ENCODE results near the gene TEC.

TEC gene

DNA sequence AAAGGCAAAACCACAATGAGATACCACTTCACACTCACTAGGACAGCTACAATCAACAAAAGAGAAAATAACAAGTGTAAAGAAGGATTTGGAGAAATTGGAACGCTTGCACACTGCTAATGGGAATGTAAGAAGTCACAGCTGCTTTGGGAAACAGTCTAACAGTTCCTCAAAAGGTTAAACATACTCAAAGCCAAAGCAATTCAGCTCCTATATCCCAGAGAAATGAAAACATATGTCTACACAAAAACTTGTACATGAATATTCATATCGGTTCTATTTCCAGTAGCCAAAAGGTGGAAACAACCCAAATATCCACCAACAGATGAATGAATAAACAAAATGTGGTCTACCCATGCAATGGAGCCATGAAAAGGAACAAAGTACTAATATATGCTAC is 64.0 kb downstream of the TEC start:
- Mint-ChIP-seq H3K27ac (no peak overlapping the region), H3K27me3 (no peaks in the 10 kb centered on the region), H3K4me1 (ENCODE audit: low read depth) (peaks cover 6% of the 10 kb centered on the region), H3K9me3 (no peaks in the 10 kb centered on the region), H3K36me3 (ENCODE audit: low read depth) (no peaks in the 10 kb centered on the region), H3K4me3 (no peak overlapping the region)

DNA sequence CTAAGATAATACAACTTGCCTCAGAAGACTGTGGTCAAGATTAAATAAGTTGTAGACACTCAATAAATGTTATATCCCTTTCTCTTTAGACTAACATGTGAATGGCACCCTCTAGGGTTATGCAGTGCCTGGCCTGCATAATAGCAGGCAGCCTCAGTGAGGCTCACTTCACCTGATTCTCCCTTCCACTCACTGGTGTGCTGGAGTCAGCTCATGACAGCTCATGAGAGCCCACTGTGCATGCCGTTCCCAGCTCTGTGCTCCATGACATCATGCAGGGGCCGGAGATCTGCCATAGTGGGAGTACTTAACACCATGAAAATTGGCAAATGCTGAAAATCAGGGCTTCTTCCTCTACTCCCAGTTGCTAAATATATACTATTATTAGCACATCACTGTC is 64.5 kb downstream of the TEC start:
- no peak overlapping the region for H3K4me3 Mint-ChIP-seq

GRCh38 chr4:48203819-48204218 is 65.8 kb downstream of the TEC start:
- no peaks in the 10 kb centered on the region for H3K36me3 Mint-ChIP-seq (ENCODE audit: low read depth)
- H3K4me3 Mint-ChIP-seq = no peak overlapping the region
- H3K27me3 Mint-ChIP-seq = no peaks in the 10 kb centered on the region
- H3K4me1 Mint-ChIP-seq (ENCODE audit: low read depth) = no peaks in the 10 kb centered on the region
- H3K27ac Mint-ChIP-seq = no peak overlapping the region
- H3K9me3 Mint-ChIP-seq = no peaks in the 10 kb centered on the region

More for the DNA sequence above, 64.5 kb downstream of the TEC start:
- Mint-ChIP-seq H3K4me1 (ENCODE audit: low read depth) (peaks cover under 1% of the 10 kb centered on the region), H3K27ac (no peak overlapping the region), H3K27me3 (no peaks in the 10 kb centered on the region), H3K36me3 (ENCODE audit: low read depth) (no peaks in the 10 kb centered on the region), H3K9me3 (no peaks in the 10 kb centered on the region)

GRCh38 chr4:48197643-48198237 is 71.9 kb downstream of the TEC start:
- H3K4me1 Mint-ChIP-seq (ENCODE audit: low read depth) = peaks cover 16% of the 10 kb centered on the region
- no peak overlapping the region for H3K4me3 Mint-ChIP-seq
- no peaks in the 10 kb centered on the region for H3K36me3 Mint-ChIP-seq (ENCODE audit: low read depth)
- no peaks in the 10 kb centered on the region for H3K27me3 Mint-ChIP-seq
- H3K27ac Mint-ChIP-seq = no peak overlapping the region
- H3K9me3 Mint-ChIP-seq = no peaks in the 10 kb centered on the region

GRCh38 chr4:48196758-48197504 is 72.7 kb downstream of the TEC start:
- H3K9me3 Mint-ChIP-seq = no peaks in the 10 kb centered on the region
- no peak overlapping the region for H3K27ac Mint-ChIP-seq
- H3K27me3 Mint-ChIP-seq = no peaks in the 10 kb centered on the region
- H3K4me1 Mint-ChIP-seq (ENCODE audit: low read depth) = peaks cover 16% of the 10 kb centered on the region
- no peaks in the 10 kb centered on the region for H3K36me3 Mint-ChIP-seq (ENCODE audit: low read depth)
- no peak overlapping the region for H3K4me3 Mint-ChIP-seq

- no peaks in the 10 kb centered on the region for H3K9me3 Mint-ChIP-seq
- H3K36me3 Mint-ChIP-seq (ENCODE audit: low read depth) = no peaks in the 10 kb centered on the region
- H3K27me3 Mint-ChIP-seq = no peaks in the 10 kb centered on the region
- H3K4me1 Mint-ChIP-seq (ENCODE audit: low read depth) = peaks cover 16% of the 10 kb centered on the region
- H3K4me3 Mint-ChIP-seq = no peak overlapping the region
- no peak overlapping the region for H3K27ac Mint-ChIP-seq
Observed at GRCh38 chr4:48195853-48196252, 73.8 kb downstream of the TEC start.

GRCh38 chr4:48195374-48195773 is 74.3 kb downstream of the TEC start:
- no peak overlapping the region for H3K27ac Mint-ChIP-seq
- peaks cover 16% of the 10 kb centered on the region for H3K4me1 Mint-ChIP-seq (ENCODE audit: low read depth)
- H3K4me3 Mint-ChIP-seq = no peak overlapping the region
- no peaks in the 10 kb centered on the region for H3K36me3 Mint-ChIP-seq (ENCODE audit: low read depth)
- no peaks in the 10 kb centered on the region for H3K9me3 Mint-ChIP-seq
- H3K27me3 Mint-ChIP-seq = no peaks in the 10 kb centered on the region

DNA sequence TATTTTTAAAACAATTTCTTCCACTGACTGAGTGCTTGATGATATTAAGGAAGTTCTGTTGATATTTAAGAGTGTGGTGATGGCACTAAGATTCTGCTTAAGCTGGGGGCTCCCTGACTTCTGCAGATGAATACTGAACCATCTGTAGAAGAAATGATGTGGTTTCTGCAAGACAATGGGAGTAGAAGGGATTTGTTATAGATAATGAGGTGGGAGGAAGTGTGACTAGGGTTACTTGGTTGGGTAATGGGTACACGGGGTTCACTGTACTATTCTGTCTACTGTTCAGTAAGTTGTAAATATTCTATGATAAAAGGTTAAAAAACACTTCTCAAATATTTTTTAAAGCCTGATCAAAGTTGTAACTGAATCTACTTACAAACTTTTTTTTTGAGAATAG is 74.7 kb downstream of the TEC start:
- Mint-ChIP-seq H3K4me1 (ENCODE audit: low read depth) (peaks cover 16% of the 10 kb centered on the region), H3K36me3 (ENCODE audit: low read depth) (no peaks in the 10 kb centered on the region), H3K4me3 (no peak overlapping the region), H3K9me3 (no peaks in the 10 kb centered on the region), H3K27ac (no peak overlapping the region), H3K27me3 (no peaks in the 10 kb centered on the region)

- Mint-ChIP-seq H3K27ac (no peak overlapping the region), H3K9me3 (no peaks in the 10 kb centered on the region), H3K36me3 (ENCODE audit: low read depth) (no peaks in the 10 kb centered on the region), H3K27me3 (no peaks in the 10 kb centered on the region), H3K4me1 (ENCODE audit: low read depth) (peaks cover 16% of the 10 kb centered on the region), H3K4me3 (no peak overlapping the region)
Observed at GRCh38 chr4:48193921-48194468, 75.6 kb downstream of the TEC start.

DNA sequence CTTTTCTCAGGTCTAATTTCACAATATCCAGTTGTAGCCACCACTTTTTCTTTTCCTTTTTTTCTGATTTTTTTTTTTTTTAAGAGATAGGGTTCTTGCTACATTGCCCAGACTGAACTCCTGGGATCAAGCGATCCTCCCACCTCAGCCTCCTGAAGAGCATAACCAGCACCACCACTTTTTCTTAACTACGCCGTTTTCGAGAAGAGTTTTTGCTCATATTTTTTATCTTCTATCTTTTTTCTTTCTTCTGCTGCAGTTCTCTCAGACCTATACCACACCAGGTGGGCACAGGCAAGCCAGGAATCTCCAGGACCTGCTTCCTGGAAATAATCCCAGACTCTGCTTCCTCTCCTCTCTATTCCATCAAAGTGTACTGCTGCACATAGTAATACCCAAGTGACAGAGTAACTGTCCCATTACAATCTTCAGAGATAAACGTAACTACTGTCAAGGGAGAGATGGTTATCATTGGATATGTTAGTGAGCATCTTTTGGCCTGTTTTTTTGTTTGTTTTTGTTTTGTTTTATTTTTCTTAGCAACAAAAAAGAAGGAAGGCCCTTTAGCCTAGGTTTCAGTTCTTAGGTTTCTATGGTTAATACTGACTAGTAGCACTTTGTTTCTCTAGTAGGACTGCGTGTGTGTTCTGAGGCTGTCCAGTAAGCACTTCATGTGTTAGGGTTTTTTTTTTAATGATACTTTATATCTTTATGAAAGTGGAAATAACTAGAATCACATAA is 76.4 kb downstream of the TEC start:
- Mint-ChIP-seq H3K27me3 (no peaks in the 10 kb centered on the region), H3K36me3 (ENCODE audit: low read depth) (no peaks in the 10 kb centered on the region), H3K4me3 (no peak overlapping the region), H3K27ac (no peak overlapping the region), H3K4me1 (ENCODE audit: low read depth) (peaks cover 16% of the 10 kb centered on the region), H3K9me3 (no peaks in the 10 kb centered on the region)

- Mint-ChIP-seq H3K4me3 (no peak overlapping the region), H3K27ac (no peak overlapping the region), H3K36me3 (ENCODE audit: low read depth) (no peaks in the 10 kb centered on the region), H3K4me1 (ENCODE audit: low read depth) (peaks cover 16% of the 10 kb centered on the region), H3K9me3 (no peaks in the 10 kb centered on the region), H3K27me3 (no peaks in the 10 kb centered on the region)
Observed at GRCh38 chr4:48191758-48192157, 77.9 kb downstream of the TEC start.

DNA sequence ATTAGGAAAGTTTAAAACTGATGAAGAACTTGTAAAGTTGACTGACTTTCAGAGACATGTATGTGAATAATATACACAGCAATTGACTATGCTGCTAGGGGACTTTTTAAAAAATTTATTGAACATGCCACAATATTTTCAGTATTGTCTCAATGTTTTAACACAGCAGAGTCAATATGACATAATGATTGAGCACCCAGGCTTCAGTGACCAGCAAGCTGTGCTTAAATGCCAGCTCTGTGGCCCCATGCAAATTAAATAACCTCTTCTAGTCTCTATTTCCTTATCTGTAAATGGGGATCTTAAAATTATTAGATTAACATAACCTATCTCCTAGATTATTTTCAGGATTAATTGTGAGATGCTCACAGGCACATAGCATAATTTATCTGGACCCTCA is 78.8 kb downstream of the TEC start:
- Mint-ChIP-seq H3K36me3 (ENCODE audit: low read depth) (no peaks in the 10 kb centered on the region), H3K4me1 (ENCODE audit: low read depth) (peaks cover 10% of the 10 kb centered on the region), H3K9me3 (no peaks in the 10 kb centered on the region), H3K27ac (no peak overlapping the region), H3K4me3 (no peak overlapping the region), H3K27me3 (no peaks in the 10 kb centered on the region)

GRCh38 chr4:48189731-48190130 is 79.9 kb downstream of the TEC start:
- Mint-ChIP-seq H3K4me3 (no peak overlapping the region), H3K36me3 (ENCODE audit: low read depth) (no peaks in the 10 kb centered on the region), H3K9me3 (no peaks in the 10 kb centered on the region), H3K4me1 (ENCODE audit: low read depth) (no peaks in the 10 kb centered on the region), H3K27me3 (no peaks in the 10 kb centered on the region), H3K27ac (no peak overlapping the region)

DNA sequence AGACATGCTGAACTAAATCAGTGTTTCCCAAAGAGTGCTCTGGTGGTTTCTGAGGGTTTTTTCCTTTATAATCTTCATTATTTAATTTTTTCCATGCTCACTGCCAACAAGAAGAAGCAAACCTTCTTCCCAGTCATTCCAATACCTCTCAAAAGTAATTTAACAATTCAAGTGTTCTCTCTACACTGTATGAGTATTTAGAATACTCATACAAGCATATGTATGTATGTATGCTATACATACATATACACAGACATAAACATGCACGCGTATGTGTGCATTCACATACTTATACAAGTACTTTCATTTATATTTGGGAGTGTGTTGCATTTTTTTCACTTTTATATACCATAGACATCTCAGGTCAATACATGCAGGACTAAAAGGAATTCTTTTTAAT is 81.2 kb downstream of the TEC start:
- no peaks in the 10 kb centered on the region for H3K4me1 Mint-ChIP-seq (ENCODE audit: low read depth)
- H3K27ac Mint-ChIP-seq = no peak overlapping the region
- H3K9me3 Mint-ChIP-seq = no peaks in the 10 kb centered on the region
- H3K4me3 Mint-ChIP-seq = no peak overlapping the region
- H3K27me3 Mint-ChIP-seq = no peaks in the 10 kb centered on the region
- no peaks in the 10 kb centered on the region for H3K36me3 Mint-ChIP-seq (ENCODE audit: low read depth)

GRCh38 chr4:48187813-48188212 is 81.8 kb downstream of the TEC start:
- Mint-ChIP-seq H3K27ac (no peak overlapping the region), H3K4me3 (no peak overlapping the region), H3K36me3 (ENCODE audit: low read depth) (no peaks in the 10 kb centered on the region), H3K9me3 (no peaks in the 10 kb centered on the region), H3K27me3 (no peaks in the 10 kb centered on the region), H3K4me1 (ENCODE audit: low read depth) (no peaks in the 10 kb centered on the region)

All from stimulated activated naive CD8-positive, alpha-beta T cell treated with anti-CD3 and anti-CD28 coated beads, Interleukin-15, Interleukin-2, amounts not matched to agents 100 ng/mL and 50 ng/mL, for 24 hours (primary cell).